Endothelial cell of umbilical vein (primary cell): ENCODE measurements around the gene ZDHHC19. TPM values are rescaled to one million over a fixed set of nuclear protein-coding genes. Genes with fewer than 3 reads are reported as not detected.

ENCODE experiments used
- BruUV-seq: library from RNA; stranded (reverse); fragments of 400-500 nt; replicated peaks from 2 replicates; lab custom pipeline; 2021; lab: Mats Ljungman, UMichigan
- CTCF ChIA-PET: fragments of 300-600, 350-600 bp; sonication (Branson Sonifier 250); formaldehyde crosslinking; loops from one replicate; lab custom pipeline; 2021; ENCODE audit warnings: antibody characterized with exemption, inconsistent platforms; lab: Charles Lee
- POLR2A ChIA-PET: fragments of 300-600, 350-600 bp; sonication (Branson Sonifier 250); formaldehyde crosslinking; loops from one replicate; lab custom pipeline; 2021; ENCODE audit warnings: antibody characterized with exemption, inconsistent platforms; lab: Charles Lee
- DNase-seq: peaks from one replicate; pipeline ENCODE4 v3.0.0-alpha.2; 2011; ENCODE audit warnings: low read depth, low spot score
- FAIRE-seq: peaks from 2 replicates; lab custom pipeline; 2011; peaks lifted over from hg19 to GRCh38; lab: Jason Lieb, UNC
- H2AFZ ChIP-seq: 2 replicates; pipeline ENCODE4 v1.6.0; 2012; ENCODE audit warnings: low read depth, low read length, control low read depth, inconsistent platforms
- H3K27ac ChIP-seq: 2 replicates; pipeline ENCODE4 v1.5.1; 2011; ENCODE audit warnings: low read depth, mild to moderate bottlenecking, control low read depth, low read length, moderate library complexity; ENCODE audit not compliant: insufficient read depth
- H3K27me3 ChIP-seq, 2 experiments: 2 replicates each; pipeline versions ENCODE4 v1.6.0 to v1.6.1; 2011; ENCODE audit warnings: low read length in 2 of 2, mixed read lengths in 1 of 2; ENCODE audit not compliant: control insufficient read depth in 2 of 2, insufficient read depth in 2 of 2
- H3K36me3 ChIP-seq, 2 experiments: 2 replicates in 1 of 2; 3 replicates in 1 of 2; pipeline ENCODE4 v1.5.1; 2011; ENCODE audit warnings: low read length in 2 of 2, mild to moderate bottlenecking in 1 of 2, moderate library complexity in 1 of 2; ENCODE audit not compliant: control insufficient read depth in 2 of 2, insufficient read depth in 2 of 2; ENCODE audit errors: extremely low read depth in 1 of 2
- H3K4me1 ChIP-seq: 3 replicates; pipeline ENCODE4 v1.5.1; 2011; ENCODE audit warnings: mild to moderate bottlenecking, low read length; ENCODE audit not compliant: control insufficient read depth, insufficient read depth; ENCODE audit errors: extremely low read depth
- H3K4me2 ChIP-seq: 2 replicates; pipeline ENCODE4 v1.6.1; 2011; ENCODE audit warnings: low read length, control low read depth, mixed read lengths; ENCODE audit not compliant: insufficient read depth
- H3K4me3 ChIP-seq, 3 experiments: fragments of 200-600 bp in 1 of 3; sonication (generic), shearing (Covaris generic) in 1 of 3; replicated peaks in 1 of 3; 2 replicates each; pipeline ENCODE4 v1.5.1; 2011 to 2016; ENCODE audit warnings: control low read depth in 3 of 3, low read length in 3 of 3, mild to moderate bottlenecking in 2 of 3, inconsistent platforms in 1 of 3, low read depth in 1 of 3, moderate library complexity in 1 of 3; ENCODE audit not compliant: insufficient read depth in 1 of 3
- H3K79me2 ChIP-seq: 2 replicates; pipeline ENCODE4 v1.6.0; 2012; ENCODE audit warnings: low read length, inconsistent platforms; ENCODE audit not compliant: control insufficient read depth, insufficient read depth
- H3K9ac ChIP-seq: replicated peaks from 2 replicates; pipeline ENCODE3; 2011; ENCODE audit warnings: low read length, control low read depth; ENCODE audit not compliant: insufficient read depth; ENCODE audit errors: extremely low read depth
- H3K9me1 ChIP-seq: replicated peaks from 3 replicates; pipeline ENCODE4 v1.6.0; 2011; ENCODE audit warnings: mild to moderate bottlenecking, low read length; ENCODE audit not compliant: control insufficient read depth, insufficient read depth; ENCODE audit errors: extremely low read depth
- H3K9me3 ChIP-seq: replicated peaks from 2 replicates; pipeline ENCODE4 v1.5.1; 2012; ENCODE audit warnings: low read length, inconsistent platforms; ENCODE audit not compliant: control insufficient read depth, insufficient read depth
- H4K20me1 ChIP-seq: replicated peaks from 2 replicates; pipeline ENCODE3; 2011; ENCODE audit warnings: mild to moderate bottlenecking, low read length; ENCODE audit not compliant: control insufficient read depth, insufficient read depth; ENCODE audit errors: extremely low read depth
- CTCF ChIP-seq, 2 donors: IDR thresholded peaks; 1 replicate in 1 of 2; 2 replicates in 1 of 2; pipeline ENCODE4 v1.5.1; 2011; ENCODE audit warnings: low read length in 2 of 2, mild to moderate bottlenecking in 2 of 2, moderate library complexity in 2 of 2, control low read depth in 1 of 2, inconsistent platforms in 1 of 2, low read depth in 1 of 2; ENCODE audit not compliant: insufficient read depth in 1 of 2; ENCODE audit errors: extremely low read depth in 1 of 2
- EZH2 ChIP-seq: IDR thresholded peaks from 2 replicates; pipeline ENCODE4 v1.6.1; 2012; ENCODE audit warnings: borderline replicate concordance, low read depth, mild to moderate bottlenecking, moderate library complexity, low read length, inconsistent platforms; ENCODE audit not compliant: severe bottlenecking
- FOS ChIP-seq: IDR thresholded peaks from 2 replicates; pipeline ENCODE4 v1.6.1; 2011; ENCODE audit warnings: mild to moderate bottlenecking, low read length, moderate library complexity, borderline replicate concordance; ENCODE audit not compliant: insufficient read depth
- GATA2 ChIP-seq: IDR thresholded peaks from 2 replicates; pipeline ENCODE4 v1.7.0; 2011; ENCODE audit warnings: low read depth, mild to moderate bottlenecking, moderate library complexity, mixed read lengths, low read length; ENCODE audit not compliant: insufficient read length, insufficient read depth
- JUN ChIP-seq: IDR thresholded peaks from 2 replicates; pipeline ENCODE4 v1.6.1; 2011; ENCODE audit warnings: borderline replicate concordance, low read depth; ENCODE audit not compliant: insufficient read length, insufficient read depth
- MAX ChIP-seq: IDR thresholded peaks from 2 replicates; pipeline ENCODE4 v1.6.1; 2011; ENCODE audit not compliant: insufficient read depth, insufficient read length
- MYC ChIP-seq: IDR thresholded peaks from one replicate; pipeline ENCODE4 v1.6.1; 2011; ENCODE audit warnings: mild to moderate bottlenecking, low read depth, low read length
- POLR2A ChIP-seq: IDR thresholded peaks from 2 replicates; pipeline ENCODE4 v1.6.1; 2012; ENCODE audit warnings: low read depth, mild to moderate bottlenecking, control low read depth, low read length
- POLR2AphosphoS5 ChIP-seq: IDR thresholded peaks from 2 replicates; pipeline ENCODE4 v1.6.1; 2012; ENCODE audit warnings: low read depth, mild to moderate bottlenecking, control low read depth, low read length, moderate library complexity; ENCODE audit not compliant: insufficient read depth
- dilution Hi-C: fragments of 300-500 bp; cut with MboI; formaldehyde crosslinking; loops from one replicate; pipeline ENCODE4 v1.15.0; 2019; ENCODE audit warnings: low sequenced_read_pairs; ENCODE audit not compliant: extremely low pct_ligation_motif_present
- intact Hi-C: fragments of 100-400 bp; cut with micrococcal nuclease; formaldehyde crosslinking; loops from one replicate; pipeline ENCODE4 v1.10.0; 2022
- polyA plus RNA-seq, 4 experiments: library from polyadenylated mRNA; depleted of rRNA in 3 of 4; stranded (reverse) in 3 of 4; unstranded in 1 of 4; fragments of >200 nt; gene quantifications; 2 replicates each; pipeline versions ENCODE4 v1.2.1 to v1.2.3, GENCODE V29; 2011 to 2012; ENCODE audit warnings: missing spikeins in 1 of 4
- total RNA-seq: library from RNA; stranded (reverse); gene quantifications from 2 replicates; pipeline ENCODE4 v1.2.3, GENCODE V29; 2021

ZDHHC19 gene
- total and polyA plus RNA-seq, 2 donors (not counting 3 experiments of a cell fraction or from before 2014, with no cell fraction given) = not detected

GRCh38 chr3:196181127-196181546 is 30.1 kb downstream of the ZDHHC19 start:
- no peak overlapping the region for H2AFZ ChIP-seq
- FAIRE-seq (no peak), DNase-seq (no peak)
- H3K4me3 ChIP-seq = no peak overlapping the region
- no peaks in the 10 kb centered on the region for H3K36me3 ChIP-seq
- no peaks in the 10 kb centered on the region for H3K9me3 ChIP-seq
- ChIA-PET CTCF (interaction anchor here (0.9 to 1.7 kb wide), 4 partner anchors 9 to 132 kb away, joined by 3 to 6 read pairs (median 4); no protein-coding TSS in a partner anchor), POLR2A (no interaction called here)
- intact Hi-C loops (no loop called here), dilution Hi-C loops (no loop called here)
- no TSS peak for BruUV-seq
- no peaks in the 10 kb centered on the region for H4K20me1 ChIP-seq
- peaks cover 3% of the 10 kb centered on the region for H3K4me1 ChIP-seq
- H3K27ac ChIP-seq = no peak overlapping the region
- no peaks in the 10 kb centered on the region for H3K79me2 ChIP-seq
- no peak overlapping the region for H3K9ac ChIP-seq
- H3K4me2 ChIP-seq = no peak overlapping the region
- no peaks in the 10 kb centered on the region for H3K9me1 ChIP-seq
- TF ChIP-seq EZH2 (no peak), CTCF (IDR thresholded peaks at IDR 0.05; ENCODE audit: extremely low read depth in 1 of 2, insufficient read depth in 1 of 2, low read depth in 1 of 2, low read length in 2 of 2) (no peak), GATA2 (no peak), FOS (no peak)
- no peaks in the 10 kb centered on the region for H3K27me3 ChIP-seq

GRCh38 chr3:196180346-196180745 is 30.9 kb downstream of the ZDHHC19 start:
- Histone ChIP-seq H3K36me3 (no peaks in the 10 kb centered on the region), H3K4me3 (no peak overlapping the region), H3K4me2 (no peak overlapping the region), H3K9me1 (no peaks in the 10 kb centered on the region), H3K9me3 (no peaks in the 10 kb centered on the region), H3K9ac (no peak overlapping the region), H3K27me3 (no peaks in the 10 kb centered on the region), H2AFZ (no peak overlapping the region), H3K4me1 (peaks cover 3% of the 10 kb centered on the region), H4K20me1 (no peaks in the 10 kb centered on the region), H3K27ac (no peak overlapping the region), H3K79me2 (no peaks in the 10 kb centered on the region)
- BruUV-seq = no TSS peak
- FAIRE-seq (no peak), DNase-seq (no peak)
- TF ChIP-seq MYC (no peak), POLR2A (no peak), EZH2 (no peak), FOS (no peak), JUN (no peak), GATA2 (no peak), CTCF (IDR thresholded peaks at IDR 0.05; ENCODE audit: extremely low read depth in 1 of 2, insufficient read depth in 1 of 2, low read depth in 1 of 2, low read length in 2 of 2) (no peak), MAX (no peak), POLR2AphosphoS5 (no peak)
- ChIA-PET POLR2A (no interaction called here), CTCF (interaction anchor here (1.6 kb wide), 1 partner anchor 16 kb away, joined by 4 read pairs; no protein-coding TSS in a partner anchor)
- intact Hi-C loops = no loop called here
- dilution Hi-C loops = no loop called here
